ENCODE results near the gene COX4I2. TPM values are rescaled to one million over a fixed set of nuclear protein-coding genes. Genes with fewer than 3 reads are reported as not detected.

COX4I2 gene
- total RNA-seq, 2 experiments from 2014 or later, result not detected

GRCh38 chr20:31605902-31606803 lies 31.6 kb upstream of the COX4I2 start:
- no TSS peak for BruUV-seq (replicated peaks)
- Histone ChIP-seq H3K4me2 (ENCODE audit: low read length) (peak overlapping the region; percentile 92), H3K9me2 (ENCODE audit: insufficient read depth, low read length) (no peaks in the 10 kb centered on the region), H3K9me3 (ENCODE audit: low read length) (no peaks in the 10 kb centered on the region), H3K36me3 (ENCODE audit: insufficient read depth, low read length) (no peaks in the 10 kb centered on the region), H4K20me1 (ENCODE audit: insufficient read depth, low read length) (no peaks in the 10 kb centered on the region), H3K4me3 (ENCODE audit: low read depth, low read length, poor library complexity, severe bottlenecking) (peak overlapping the region; percentile 70), H3K4me1 (ENCODE audit: insufficient read depth, low read length, poor library complexity, severe bottlenecking) (peaks cover 20% of the 10 kb centered on the region), H3K79me2 (ENCODE audit: insufficient read depth, low read depth, low read length) (no peaks in the 10 kb centered on the region), H2AFZ (ENCODE audit: low read length) (peak overlapping the region; percentile 72; the same call in 1 of the 2 replicates), H3K27ac (ENCODE audit: low read depth, low read length, poor library complexity, severe bottlenecking) (no peak overlapping the region)
- TF ChIP-seq EZH2phosphoT487 (IDR thresholded peaks at IDR 0.05; ENCODE audit: borderline replicate concordance, low read depth, low read length), result 0 out of 2 replicates have a peak, but pooled peaks have one; percentile 11
- 0 out of 2 replicates have a peak, but pooled peaks have one; percentile 21 for TF ChIP-seq CTCF (conservative IDR thresholded peaks at IDR 0.05; ENCODE audit: low read length)
- POLR2A ChIA-PET, result interaction anchor here (2.6 kb wide), 1 partner anchor 33 kb away, joined by 19 read pairs; no protein-coding TSS in a partner anchor
- no peak for DNase-seq (ENCODE audit: low spot score)
- intact Hi-C loops (cut with micrococcal nuclease; ENCODE audit: unreplicated experiment), result loop anchor here (2.0 kb wide), 1 partner anchor 33 kb away; no protein-coding TSS in a partner anchor
- CTCF ChIA-PET (ENCODE audit: unreplicated experiment), result interaction anchor here (1.0 kb wide), 1 partner anchor 36 kb away, joined by 5 read pairs; no protein-coding TSS in a partner anchor

GRCh38 chr20:31606804-31607639 lies 30.7 kb upstream of the COX4I2 start:
- POLR2A ChIA-PET, result no interaction called here
- peak overlapping the region; percentile 92; the same call in 1 of the 2 replicates for H3K4me2 ChIP-seq (ENCODE audit: low read length)
- no TSS peak for BruUV-seq (replicated peaks)

More at GRCh38 chr20:31606804-31607639, 30.7 kb upstream of the COX4I2 start:
- no peaks in the 10 kb centered on the region for H3K36me3 ChIP-seq (ENCODE audit: insufficient read depth, low read length)
- H2AFZ ChIP-seq (ENCODE audit: low read length), result no peak overlapping the region
- intact Hi-C loops (cut with micrococcal nuclease; ENCODE audit: unreplicated experiment), result no loop called here
- no peak for DNase-seq (ENCODE audit: low spot score)
- no peak overlapping the region for H3K27ac ChIP-seq (ENCODE audit: low read depth, low read length, poor library complexity, severe bottlenecking)
- no peaks in the 10 kb centered on the region for H3K79me2 ChIP-seq (ENCODE audit: insufficient read depth, low read depth, low read length)
- H3K4me3 ChIP-seq (ENCODE audit: low read depth, low read length, poor library complexity, severe bottlenecking), result no peak overlapping the region
- TF ChIP-seq EZH2phosphoT487 (IDR thresholded peaks at IDR 0.05; ENCODE audit: borderline replicate concordance, low read depth, low read length), result no peak
- TF ChIP-seq CTCF (conservative IDR thresholded peaks at IDR 0.05; ENCODE audit: low read length), result no peak
- no peaks in the 10 kb centered on the region for H3K9me2 ChIP-seq (ENCODE audit: insufficient read depth, low read length)
- H4K20me1 ChIP-seq (ENCODE audit: insufficient read depth, low read length), result no peaks in the 10 kb centered on the region
- CTCF ChIA-PET (ENCODE audit: unreplicated experiment), result no interaction called here
- no peaks in the 10 kb centered on the region for H3K9me3 ChIP-seq (ENCODE audit: low read length)
- H3K4me1 ChIP-seq (ENCODE audit: insufficient read depth, low read length, poor library complexity, severe bottlenecking), result peaks cover 20% of the 10 kb centered on the region

All from OCI-LY7 (cell line).